IPS-11a (cell line): ENCODE measurements around the gene ZNF624.

Source experiments
- H3K4me3 ChIP-seq: one replicate; pipeline ENCODE4 v1.5.1; 2013; ENCODE audit warnings: low read depth, low read length, control low read depth

The ZNF624 gene

GRCh38 chr17:16593356-16594102, 60.1 kb downstream of the ZNF624 start:
- H3K4me3 ChIP-seq: no peak overlapping the region

GRCh38 chr17:16589097-16589969, 64.3 kb downstream of the ZNF624 start:
- H3K4me3 ChIP-seq: peak overlapping the region; percentile 55

- H3K4me3 ChIP-seq: no peak overlapping the region
Measured at GRCh38 chr17:16585796-16586195, 67.9 kb downstream of the ZNF624 start.

- peak overlapping the region; percentile 42 for H3K4me3 ChIP-seq
Measured at GRCh38 chr17:16584273-16584995, 69.2 kb downstream of the ZNF624 start.

- no peak overlapping the region for H3K4me3 ChIP-seq
Measured at GRCh38 chr17:16583781-16584180, 69.9 kb downstream of the ZNF624 start.

GRCh38 chr17:16573466-16573865, 80.2 kb downstream of the ZNF624 start:
- H3K4me3 ChIP-seq: no peak overlapping the region
